GM19438 (cell line): ENCODE measurements around the gene POLR3B.
"Not testable (repeated sequence)": the region's sequence is repeated elsewhere in the genome, so short reads cannot be mapped to it uniquely, and the experiment has no call there.

Source experiments
- ATAC-seq: cut with Tn5 transposase; IDR thresholded peaks from one replicate; pipeline ENCODE4 v1.9.1; 2021; ENCODE audit warnings: low read depth; ENCODE audit not compliant: unreplicated experiment

Gene POLR3B

GRCh38 chr12:106455111-106455510, 97.6 kb downstream of the POLR3B start:
- no peak for ATAC-seq

GRCh38 chr12:106459124-106459523, 101.6 kb downstream of the POLR3B start:
- ATAC-seq, result no peak

GRCh38 chr12:106459534-106459933, 102.0 kb downstream of the POLR3B start:
- no peak for ATAC-seq

GRCh38 chr12:106461730-106462129, 104.2 kb downstream of the POLR3B start:
- ATAC-seq, result no peak

- ATAC-seq, result not testable (repeated sequence)
Observed at GRCh38 chr12:106465605-106466004, 108.1 kb downstream of the POLR3B start.

- ATAC-seq, result not testable (repeated sequence)
Observed at GRCh38 chr12:106475662-106476061, 118.1 kb downstream of the POLR3B start.

- ATAC-seq, result not testable (repeated sequence)
Observed at GRCh38 chr12:106477627-106478026, 120.1 kb downstream of the POLR3B start.

GRCh38 chr12:106480251-106480650, 122.7 kb downstream of the POLR3B start:
- ATAC-seq, result no peak

GRCh38 chr12:106481246-106481645, 123.7 kb downstream of the POLR3B start:
- ATAC-seq, result no peak

GRCh38 chr12:106487664-106488063, 130.1 kb downstream of the POLR3B start:
- ATAC-seq, result no peak

- ATAC-seq, result no peak
Observed at GRCh38 chr12:106488884-106489283, 131.3 kb downstream of the POLR3B start.

GRCh38 chr12:106490264-106490663, 132.7 kb downstream of the POLR3B start:
- ATAC-seq, result no peak

GRCh38 chr12:106492857-106493256, 135.3 kb downstream of the POLR3B start:
- no peak for ATAC-seq

- no peak for ATAC-seq
Observed at GRCh38 chr12:106493531-106493930, 136.0 kb downstream of the POLR3B start.

- no peak for ATAC-seq
Observed at GRCh38 chr12:106495354-106495965, 137.9 kb downstream of the POLR3B start.

- no peak for ATAC-seq
Observed at GRCh38 chr12:106498056-106498455, 140.5 kb downstream of the POLR3B start.

GRCh38 chr12:106499628-106500027, 142.1 kb downstream of the POLR3B start:
- ATAC-seq, result no peak

GRCh38 chr12:106506691-106507090, 149.1 kb downstream of the POLR3B start:
- no peak for ATAC-seq

- no peak for ATAC-seq
Observed at GRCh38 chr12:106508966-106509365, 151.4 kb downstream of the POLR3B start.

GRCh38 chr12:106511365-106511764, 153.8 kb downstream of the POLR3B start:
- no peak for ATAC-seq

GRCh38 chr12:106517314-106517713, 159.8 kb downstream of the POLR3B start:
- ATAC-seq, result no peak

GRCh38 chr12:106519607-106520021, 162.1 kb downstream of the POLR3B start:
- no peak for ATAC-seq

- ATAC-seq, result no peak
Observed at GRCh38 chr12:106521901-106522300, 164.4 kb downstream of the POLR3B start.
